ENCODE results near the gene DTNBP1.

DNA sequence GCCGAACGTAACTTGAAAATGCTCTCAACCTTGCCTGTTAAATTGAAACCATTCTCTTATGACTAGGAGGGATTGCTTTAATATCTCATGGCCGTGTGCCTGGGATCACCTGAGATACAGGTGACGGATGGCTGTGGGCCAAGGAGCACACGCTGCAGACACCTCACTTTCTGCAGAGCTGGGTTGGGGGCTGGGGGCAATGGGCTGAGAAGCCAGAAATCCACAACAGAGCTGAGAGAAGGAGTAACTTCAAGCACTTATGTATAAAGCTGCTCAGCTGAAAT is 170.9 kb downstream of the DTNBP1 start:
- TF ChIP-seq, protein P1, sequence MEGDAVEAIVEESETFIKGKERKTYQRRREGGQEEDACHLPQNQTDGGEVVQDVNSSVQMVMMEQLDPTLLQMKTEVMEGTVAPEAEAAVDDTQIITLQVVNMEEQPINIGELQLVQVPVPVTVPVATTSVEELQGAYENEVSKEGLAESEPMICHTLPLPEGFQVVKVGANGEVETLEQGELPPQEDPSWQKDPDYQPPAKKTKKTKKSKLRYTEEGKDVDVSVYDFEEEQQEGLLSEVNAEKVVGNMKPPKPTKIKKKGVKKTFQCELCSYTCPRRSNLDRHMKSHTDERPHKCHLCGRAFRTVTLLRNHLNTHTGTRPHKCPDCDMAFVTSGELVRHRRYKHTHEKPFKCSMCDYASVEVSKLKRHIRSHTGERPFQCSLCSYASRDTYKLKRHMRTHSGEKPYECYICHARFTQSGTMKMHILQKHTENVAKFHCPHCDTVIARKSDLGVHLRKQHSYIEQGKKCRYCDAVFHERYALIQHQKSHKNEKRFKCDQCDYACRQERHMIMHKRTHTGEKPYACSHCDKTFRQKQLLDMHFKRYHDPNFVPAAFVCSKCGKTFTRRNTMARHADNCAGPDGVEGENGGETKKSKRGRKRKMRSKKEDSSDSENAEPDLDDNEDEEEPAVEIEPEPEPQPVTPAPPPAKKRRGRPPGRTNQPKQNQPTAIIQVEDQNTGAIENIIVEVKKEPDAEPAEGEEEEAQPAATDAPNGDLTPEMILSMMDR (IDR thresholded peaks at IDR 0.05), result no peak
- no peak for TF ChIP-seq POLR2A (IDR thresholded peaks at IDR 0.05)

Data from testis (tissue), 2 donors.